Testis (tissue), 2 donors: Measurements from ENCODE around the gene ARL6IP4.

ENCODE experiments used
- POLR2A ChIP-seq: fragments of 450-650 bp; IDR thresholded peaks from one replicate; pipeline ENCODE4 v1.6.1; 2017; ENCODE audit warnings: antibody characterized with exemption, mild to moderate bottlenecking, moderate library complexity
- TF ChIP-seq, protein P1 (sequence below), 3 experiments: fragments of 450-650 bp in 2 of 3; fragments of 200-600 bp in 1 of 3; sonication (generic) in 1 of 3; IDR thresholded peaks; one replicate each; pipeline ENCODE4 v1.5.1; 2016 to 2019; ENCODE audit warnings: antibody characterized with exemption in 3 of 3, mild to moderate bottlenecking in 2 of 3, moderate library complexity in 1 of 3

DNA sequence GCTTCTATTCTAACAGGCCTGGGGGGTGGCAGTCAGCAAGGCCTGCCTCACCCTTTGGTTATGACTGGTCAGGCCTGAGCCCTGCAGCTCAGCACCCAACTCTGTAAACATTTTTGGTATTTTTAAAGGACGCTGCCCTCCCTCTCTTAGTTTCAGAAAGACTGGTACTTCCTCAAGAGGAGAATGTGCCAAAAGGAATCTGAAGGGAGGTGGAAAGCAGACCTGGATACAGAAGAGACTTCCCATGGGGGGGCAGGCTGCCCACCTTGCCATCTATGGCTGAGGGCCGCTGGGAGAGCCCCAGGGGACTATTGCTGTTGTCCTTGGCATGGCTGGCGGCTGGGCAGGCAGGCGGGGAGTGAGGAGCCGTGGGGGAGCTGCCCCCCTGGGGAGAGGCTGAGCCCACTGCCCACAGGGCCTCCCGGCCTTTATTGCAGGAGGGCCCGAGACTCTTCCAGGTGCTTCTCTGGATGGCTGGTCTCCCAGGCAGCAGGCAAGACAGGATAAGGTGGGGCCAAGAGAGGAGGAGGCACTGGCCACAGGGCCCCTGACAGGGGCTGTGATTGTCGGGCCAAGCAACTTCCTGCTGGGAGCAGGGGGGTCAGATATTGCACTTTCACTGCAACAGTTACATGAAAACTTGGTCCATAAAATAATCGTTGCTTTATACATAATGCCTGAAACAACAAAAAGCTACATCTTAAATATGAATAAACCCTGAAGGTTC lies 3.5 kb downstream of the ARL6IP4 start:
- TF ChIP-seq, protein P1, sequence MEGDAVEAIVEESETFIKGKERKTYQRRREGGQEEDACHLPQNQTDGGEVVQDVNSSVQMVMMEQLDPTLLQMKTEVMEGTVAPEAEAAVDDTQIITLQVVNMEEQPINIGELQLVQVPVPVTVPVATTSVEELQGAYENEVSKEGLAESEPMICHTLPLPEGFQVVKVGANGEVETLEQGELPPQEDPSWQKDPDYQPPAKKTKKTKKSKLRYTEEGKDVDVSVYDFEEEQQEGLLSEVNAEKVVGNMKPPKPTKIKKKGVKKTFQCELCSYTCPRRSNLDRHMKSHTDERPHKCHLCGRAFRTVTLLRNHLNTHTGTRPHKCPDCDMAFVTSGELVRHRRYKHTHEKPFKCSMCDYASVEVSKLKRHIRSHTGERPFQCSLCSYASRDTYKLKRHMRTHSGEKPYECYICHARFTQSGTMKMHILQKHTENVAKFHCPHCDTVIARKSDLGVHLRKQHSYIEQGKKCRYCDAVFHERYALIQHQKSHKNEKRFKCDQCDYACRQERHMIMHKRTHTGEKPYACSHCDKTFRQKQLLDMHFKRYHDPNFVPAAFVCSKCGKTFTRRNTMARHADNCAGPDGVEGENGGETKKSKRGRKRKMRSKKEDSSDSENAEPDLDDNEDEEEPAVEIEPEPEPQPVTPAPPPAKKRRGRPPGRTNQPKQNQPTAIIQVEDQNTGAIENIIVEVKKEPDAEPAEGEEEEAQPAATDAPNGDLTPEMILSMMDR (IDR thresholded peaks at IDR 0.05), result no peak
- no peak for TF ChIP-seq POLR2A
